Thymus (tissue), 11 donors: ENCODE results near the gene MYORG. TPM values are rescaled to one million over a fixed set of nuclear protein-coding genes. Genes with fewer than 3 reads are reported as not detected.
"Not testable (repeated sequence)": the region's sequence is repeated elsewhere in the genome, so short reads cannot be mapped to it uniquely, and the experiment has no call there.

Experiments
- DNase-seq, 9 donors: peaks; one replicate each; pipeline ENCODE4 v3.0.0-alpha.2; 2013; ENCODE audit warnings: low spot score in 9 of 9, low read depth in 6 of 9, missing footprints in 1 of 9
- H3K27ac ChIP-seq, 2 donors: one replicate each; pipeline ENCODE4 v1.5.1; 2013; ENCODE audit warnings: control low read depth in 1 of 2, low read depth in 1 of 2, low read length in 1 of 2, mild to moderate bottlenecking in 1 of 2, moderate library complexity in 1 of 2
- H3K27me3 ChIP-seq, 2 donors: one replicate each; pipeline ENCODE4 v1.5.1; 2013; ENCODE audit warnings: low read length in 1 of 2; ENCODE audit not compliant: control insufficient read depth in 2 of 2, insufficient read depth in 1 of 2
- H3K36me3 ChIP-seq, 2 donors: one replicate each; pipeline ENCODE4 v1.5.1; 2013; ENCODE audit warnings: low read length in 1 of 2, mild to moderate bottlenecking in 1 of 2, moderate library complexity in 1 of 2; ENCODE audit not compliant: control insufficient read depth in 2 of 2, insufficient read depth in 2 of 2
- H3K4me1 ChIP-seq, 2 donors: one replicate each; pipeline ENCODE4 v1.5.1; 2013; ENCODE audit warnings: low read length in 2 of 2; ENCODE audit not compliant: control insufficient read depth in 2 of 2, insufficient read depth in 2 of 2
- H3K4me3 ChIP-seq, 2 donors: one replicate each; pipeline ENCODE4 v1.5.1; 2013; ENCODE audit warnings: low read length in 2 of 2, control low read depth in 1 of 2, mild to moderate bottlenecking in 1 of 2
- H3K9me3 ChIP-seq, 2 donors: one replicate each; pipeline ENCODE4 v1.5.1; 2013; ENCODE audit warnings: low read length in 1 of 2, mild to moderate bottlenecking in 1 of 2; ENCODE audit not compliant: control insufficient read depth in 2 of 2, insufficient read depth in 1 of 2
- WGBS: extraction: QIAGEN DNeasy Blood & Tissue Kit; methylation state at CpG from one replicate; pipeline ENCODE4 v1.1.7; 2013; 5-methylcytosine and 5-hydroxymethylcytosine counted together
- polyA plus RNA-seq: library from polyadenylated mRNA; stranded (reverse); fragments of 200-250 nt; gene quantifications from one replicate; pipeline ENCODE4 v1.2.3, GENCODE V29; 2013
- total RNA-seq: library from RNA; stranded (reverse); fragments of 120-200 nt; gene quantifications from one replicate; pipeline ENCODE4 v1.2.4, GENCODE V29; 2013
- donor health status: healthy.

MYORG gene
- total and polyA plus RNA-seq, 2 donors: 0.52 to 1.3 TPM

DNA sequence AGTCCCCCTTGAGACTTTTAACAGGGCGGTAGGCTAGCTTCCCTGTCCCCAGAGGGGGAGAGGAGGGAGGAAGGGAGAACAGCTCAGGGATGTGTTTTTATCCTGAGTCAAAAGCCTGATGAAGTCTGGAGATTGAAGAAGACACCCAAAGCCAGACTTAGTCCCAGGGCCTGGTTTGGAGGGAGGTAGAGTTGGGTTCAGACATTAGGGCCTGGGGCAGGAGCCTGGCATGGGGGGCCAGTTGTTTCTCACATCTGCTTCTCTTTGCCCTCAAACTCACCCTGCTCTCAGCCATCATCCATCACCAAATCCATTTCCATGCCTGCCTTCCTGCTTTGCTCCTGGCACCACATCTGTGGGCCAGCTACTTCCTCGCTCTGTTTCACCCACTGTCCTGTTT, 2.9 kb downstream of the MYORG start:
- H3K27me3 ChIP-seq: peaks cover 0 to 81% of the 10 kb centered on the region in 2 donors
- 97% methylated on average over 2 of the region's 2 CpGs for WGBS
- no peak overlapping the region for H3K4me3 ChIP-seq
- peaks cover 0 to 5% of the 10 kb centered on the region in 2 donors for H3K36me3 ChIP-seq
- DNase-seq: no peak
- peaks cover 7 to 27% of the 10 kb centered on the region in 2 donors for H3K4me1 ChIP-seq
- H3K9me3 ChIP-seq: peaks cover 4 to 21% of the 10 kb centered on the region in 2 donors
- no peak overlapping the region for H3K27ac ChIP-seq

DNA sequence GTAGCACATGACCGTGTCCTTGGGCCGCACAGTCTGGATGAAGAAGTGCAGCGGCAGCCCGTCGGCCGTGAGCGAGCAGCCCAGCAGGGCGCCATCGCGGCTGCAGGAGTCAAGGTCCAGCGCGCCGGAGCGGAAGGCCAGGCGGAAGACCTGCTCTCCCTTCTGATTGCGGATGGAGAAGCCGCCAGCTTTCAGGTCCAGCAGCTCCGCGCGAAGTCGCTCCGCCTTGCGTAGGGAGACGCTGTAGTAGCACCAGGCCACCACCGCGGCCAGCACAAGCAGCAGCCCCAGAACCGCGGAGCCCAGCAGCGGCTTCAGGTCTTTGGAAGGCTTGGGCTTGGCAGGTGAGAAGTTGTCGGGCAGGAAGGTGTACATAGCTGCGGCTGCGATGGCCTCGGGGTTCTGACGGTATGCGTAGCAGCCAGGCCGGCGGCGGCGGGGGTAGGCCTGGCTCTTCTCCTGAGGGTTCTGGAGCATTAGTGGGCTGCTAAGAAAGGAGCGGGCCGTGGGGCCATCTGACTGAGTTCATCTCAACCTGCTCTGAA, 4.2 kb downstream of the MYORG start:
- Histone ChIP-seq H3K27me3 (peaks cover 0 to 73% of the 10 kb centered on the region in 2 donors), H3K36me3 (peaks cover 0 to 5% of the 10 kb centered on the region in 2 donors), H3K4me3 (no peak overlapping the region), H3K27ac (no peak overlapping the region), H3K4me1 (peaks cover 7 to 26% of the 10 kb centered on the region in 2 donors), H3K9me3 (peaks cover 4 to 21% of the 10 kb centered on the region in 2 donors)
- no peak for DNase-seq
- 96% methylated on average over 41 of the region's 41 CpGs for WGBS

DNA sequence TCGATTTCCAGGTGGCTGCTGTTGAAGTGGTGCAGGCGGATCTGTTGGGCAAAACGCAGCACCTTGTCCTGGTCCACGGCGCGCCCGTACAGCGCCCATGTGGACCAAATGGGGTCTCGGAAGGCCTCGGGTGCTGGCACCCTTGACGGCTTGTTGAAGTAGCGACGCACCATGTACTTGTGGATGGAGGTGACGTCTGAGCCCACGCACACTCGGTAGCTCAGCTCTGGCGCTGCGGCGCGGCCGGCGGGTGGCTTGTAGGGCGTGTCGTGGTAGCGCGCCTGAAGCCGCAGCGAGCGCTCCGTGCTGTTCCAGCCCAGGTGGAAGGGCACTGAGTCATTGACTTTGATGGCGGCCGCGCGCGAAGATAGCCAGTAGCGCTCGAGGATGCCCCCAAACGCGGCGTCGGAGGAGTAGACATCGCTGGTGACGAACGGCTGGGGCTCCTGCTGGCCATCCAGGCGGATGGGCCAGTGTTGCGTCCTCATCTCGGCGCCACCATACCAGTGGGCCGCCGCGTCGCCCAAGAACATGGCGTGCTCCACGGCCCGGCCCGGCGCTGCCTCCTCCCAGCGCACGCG, 4.7 kb downstream of the MYORG start:
- Histone ChIP-seq H3K27ac (no peak overlapping the region), H3K36me3 (peaks cover 0 to 5% of the 10 kb centered on the region in 2 donors), H3K4me3 (no peak overlapping the region), H3K9me3 (peaks cover 4 to 21% of the 10 kb centered on the region in 2 donors), H3K4me1 (peaks cover 3 to 21% of the 10 kb centered on the region in 2 donors), H3K27me3 (peaks cover 0 to 68% of the 10 kb centered on the region in 2 donors)
- WGBS: 97% methylated on average over 60 of the region's 60 CpGs
- DNase-seq: no peak

DNA sequence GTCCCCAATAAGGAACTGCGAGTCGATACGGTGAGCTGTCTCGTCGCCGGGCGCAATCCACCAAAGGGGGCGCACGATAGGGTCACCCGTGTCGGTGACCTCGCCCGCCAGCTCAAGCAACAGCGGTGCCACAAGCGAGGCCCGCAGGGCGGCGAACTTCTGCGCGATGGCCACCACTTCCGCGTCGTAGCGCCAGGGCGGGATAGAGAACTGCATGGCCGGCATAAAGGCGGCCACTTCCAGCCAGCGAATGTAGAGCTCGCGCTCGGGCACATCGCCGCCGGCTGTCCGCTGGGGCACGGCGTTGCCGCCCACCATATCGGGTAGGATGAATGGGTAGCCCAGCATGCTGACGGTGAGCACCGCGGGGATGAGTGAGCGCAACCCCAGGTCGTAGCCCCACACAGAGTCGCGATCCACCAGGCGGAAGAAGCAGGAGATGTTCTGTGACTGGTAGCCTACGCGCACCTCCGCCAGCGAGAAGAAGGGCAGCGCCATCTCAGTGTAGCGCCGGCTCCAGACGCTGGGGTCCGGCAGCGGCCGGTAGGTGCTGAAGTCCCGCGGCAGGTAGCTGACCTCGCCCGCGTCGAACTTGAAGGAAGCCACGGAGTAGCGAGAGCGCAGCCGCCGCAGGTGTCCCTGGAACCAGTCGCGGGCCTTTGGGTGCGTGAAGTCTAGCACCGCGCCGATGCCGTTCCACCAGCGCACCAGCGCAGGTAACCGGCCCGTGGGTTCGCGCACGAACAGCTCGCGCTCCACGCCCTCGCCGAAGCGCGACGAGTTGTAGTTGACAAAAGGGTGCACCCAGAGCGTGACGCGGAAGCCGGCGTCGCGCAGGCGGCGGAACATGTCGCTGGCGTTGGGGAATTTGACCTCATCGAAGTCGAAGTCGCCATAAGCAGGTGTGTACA, 5.5 kb downstream of the MYORG start:
- 91% methylated on average over 105 of the region's 105 CpGs for WGBS
- H3K4me3 ChIP-seq: peak overlapping the region in 1 of 2 donors; percentile 24
- no peak for DNase-seq
- peaks cover 4 to 21% of the 10 kb centered on the region in 2 donors for H3K9me3 ChIP-seq
- H3K4me1 ChIP-seq: peaks cover 3 to 17% of the 10 kb centered on the region in 2 donors
- peaks cover 0 to 5% of the 10 kb centered on the region in 2 donors for H3K36me3 ChIP-seq
- no peak overlapping the region for H3K27ac ChIP-seq
- H3K27me3 ChIP-seq: peaks cover 0 to 64% of the 10 kb centered on the region in 2 donors

DNA sequence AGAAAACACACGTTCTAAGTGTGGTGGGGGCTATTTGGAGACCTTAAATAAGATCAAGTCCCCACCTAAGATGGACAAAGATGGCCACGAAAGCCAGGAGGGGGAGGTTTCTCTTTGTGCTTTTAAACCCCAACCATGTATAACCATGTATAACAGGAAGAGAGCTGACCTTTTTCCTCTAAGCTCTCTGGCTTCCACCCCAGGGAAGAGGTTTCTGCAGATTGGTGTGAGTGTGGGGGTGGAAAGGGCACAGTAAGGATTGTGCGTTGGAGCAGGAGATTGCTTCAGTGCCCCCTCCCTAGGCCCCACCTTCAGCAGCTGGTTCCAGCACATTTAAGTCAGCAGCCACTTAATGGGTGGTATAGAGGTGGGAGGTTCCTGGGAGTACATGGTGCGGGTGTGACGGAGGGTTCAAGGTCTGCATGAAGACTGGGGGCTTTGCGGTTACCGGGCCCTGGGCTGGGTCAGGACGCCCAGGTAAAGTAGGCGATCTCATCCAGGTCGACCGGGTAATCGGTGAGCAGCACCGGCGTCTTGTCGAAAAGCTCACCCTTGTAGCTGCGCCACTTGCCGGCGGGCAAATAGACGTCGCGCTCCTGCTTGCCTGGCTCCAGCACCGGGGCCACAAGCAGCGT, 6.2 kb downstream of the MYORG start:
- H3K27me3 ChIP-seq: peaks cover 0 to 56% of the 10 kb centered on the region in 2 donors
- no peak overlapping the region for H3K27ac ChIP-seq
- H3K4me1 ChIP-seq: peaks cover 0 to 10% of the 10 kb centered on the region in 2 donors
- peaks cover 4 to 21% of the 10 kb centered on the region in 2 donors for H3K9me3 ChIP-seq
- peaks cover 0 to 5% of the 10 kb centered on the region in 2 donors for H3K36me3 ChIP-seq
- H3K4me3 ChIP-seq: peak overlapping the region in 1 of 2 donors; percentile 24
- DNase-seq: no peak
- WGBS: 90% methylated on average over 23 of the region's 23 CpGs

DNA sequence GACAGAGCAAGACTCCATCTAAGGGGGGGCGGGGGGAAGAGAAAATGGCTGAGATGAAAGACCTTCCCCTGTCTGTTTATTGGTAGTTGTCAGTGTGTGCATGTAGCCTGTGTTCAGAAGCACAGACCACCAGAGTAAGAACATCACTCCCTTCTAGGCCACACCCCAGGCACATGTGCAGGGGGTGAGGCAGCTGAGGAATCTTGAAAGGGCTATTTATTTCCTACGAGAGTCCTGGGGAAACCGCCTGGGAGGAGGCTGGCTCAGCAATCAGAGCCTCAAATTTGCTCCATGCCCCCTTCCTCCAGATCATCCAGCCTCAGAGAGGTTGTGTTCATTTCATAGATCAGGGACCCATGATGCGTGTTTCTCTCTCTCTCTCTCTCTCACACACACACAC, 7.1 kb downstream of the MYORG start:
- H3K27ac ChIP-seq: no peak overlapping the region
- H3K4me3 ChIP-seq: no peak overlapping the region
- peaks cover 0 to 5% of the 10 kb centered on the region in 2 donors for H3K36me3 ChIP-seq
- peaks cover 0 to 14% of the 10 kb centered on the region in 2 donors for H3K4me1 ChIP-seq
- 95% methylated on average over 4 of the region's 4 CpGs for WGBS
- H3K9me3 ChIP-seq: peaks cover 4 to 21% of the 10 kb centered on the region in 2 donors
- no peak for DNase-seq
- peaks cover 0 to 50% of the 10 kb centered on the region in 2 donors for H3K27me3 ChIP-seq

DNA sequence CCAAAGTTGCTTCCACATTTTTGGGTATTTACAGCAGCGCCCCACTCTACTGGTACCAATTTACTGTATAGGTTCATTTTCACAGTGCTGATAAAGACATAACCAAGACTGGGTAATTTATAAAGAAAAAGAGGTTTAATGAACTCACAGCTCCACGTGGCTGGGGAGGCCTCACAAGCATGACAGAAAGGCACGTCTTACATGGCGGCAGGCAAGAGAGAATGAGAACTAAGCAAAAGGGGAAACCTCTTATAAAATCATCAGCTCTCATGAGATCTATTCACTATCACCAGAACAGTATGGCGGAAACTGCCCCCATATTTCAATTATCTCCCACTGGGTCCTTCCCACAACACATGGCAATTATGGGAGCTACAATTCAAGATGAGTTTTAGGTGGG, 7.9 kb downstream of the MYORG start:
- WGBS: 99% methylated on average over 5 of the region's 5 CpGs
- H3K36me3 ChIP-seq, H3K4me3 ChIP-seq, H3K27ac ChIP-seq, DNase-seq: not testable (repeated sequence)
- peaks cover 0 to 22% of the 10 kb centered on the region in 2 donors for H3K4me1 ChIP-seq
- peaks cover 0 to 44% of the 10 kb centered on the region in 2 donors for H3K27me3 ChIP-seq
- H3K9me3 ChIP-seq: peaks cover 4 to 21% of the 10 kb centered on the region in 2 donors

DNA sequence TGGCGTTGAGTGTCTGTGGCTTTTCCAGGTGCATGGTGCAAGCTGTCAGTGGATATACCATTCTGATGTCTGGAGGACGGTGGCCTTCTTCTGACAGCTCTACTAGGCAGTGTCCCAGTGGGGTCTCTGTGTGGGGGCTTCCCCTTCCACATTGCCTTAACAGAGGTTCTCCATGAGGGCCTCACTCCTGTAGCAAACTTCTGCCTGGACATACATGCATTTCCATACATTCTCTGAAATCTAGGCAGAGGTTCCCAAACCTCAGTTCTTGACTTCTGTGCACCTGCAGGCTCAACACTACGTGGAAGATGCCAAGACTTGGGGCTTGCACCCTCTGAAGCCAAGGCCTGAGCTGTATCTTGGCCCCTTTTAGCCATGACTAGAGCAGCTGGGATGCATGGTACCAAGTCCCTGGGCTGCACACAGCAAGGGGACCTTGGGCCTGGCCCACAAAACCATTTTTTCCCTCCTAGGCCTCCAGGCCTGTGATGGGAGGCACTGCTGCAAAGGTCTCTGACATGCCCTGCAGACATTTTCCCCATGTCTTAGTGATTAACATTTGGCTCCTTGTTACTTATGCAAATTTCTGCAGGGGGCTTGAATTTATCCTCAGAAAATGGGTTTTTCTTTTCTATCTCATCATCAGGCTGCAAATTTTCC, 8.8 kb downstream of the MYORG start:
- not testable (repeated sequence) for H3K4me3 ChIP-seq, H3K27ac ChIP-seq, H3K36me3 ChIP-seq, DNase-seq
- peaks cover 0 to 30% of the 10 kb centered on the region in 2 donors for H3K4me1 ChIP-seq
- H3K27me3 ChIP-seq: peaks cover 0 to 35% of the 10 kb centered on the region in 2 donors
- H3K9me3 ChIP-seq: peaks cover 4 to 21% of the 10 kb centered on the region in 2 donors
- 96% methylated on average over 3 of the region's 3 CpGs for WGBS
